Lower leg skin (tissue), 4 donors: ENCODE results near the gene UGP2. TPM values are rescaled to one million over a fixed set of nuclear protein-coding genes. Genes with fewer than 3 reads are reported as not detected.

Experiments used
- DNase-seq, 2 donors: peaks; one replicate each; pipeline ENCODE4 v3.0.0-alpha.2; 2019; ENCODE audit warnings: low spot score in 2 of 2
- H3K4me3 ChIP-seq: fragments of 200-600 bp; sonication (generic); 2 replicates; pipeline ENCODE4 v1.5.1; 2017; ENCODE audit warnings: mild to moderate bottlenecking, low read depth; ENCODE audit not compliant: poor library complexity, severe bottlenecking
- POLR2A ChIP-seq, 2 donors: fragments of 450-650 bp; IDR thresholded peaks; one replicate each; pipeline ENCODE4 v1.6.1; 2016 to 2017; ENCODE audit warnings: antibody characterized with exemption in 2 of 2, mild to moderate bottlenecking in 1 of 2, moderate library complexity in 1 of 2
- WGBS, 2 donors: methylation state at CpG; one replicate each; pipeline ENCODE4 v1.1.5; 2018; 5-methylcytosine and 5-hydroxymethylcytosine counted together
- intact Hi-C: fragments of 100-400 bp; cut with DNase I; formaldehyde crosslinking; loops from one replicate; pipeline ENCODE4 v1.15.0; 2023; ENCODE audit warnings: low total_unique reads
- total RNA-seq, 4 donors: library from RNA; depleted of rRNA; stranded (reverse); fragments of >200 nt; gene quantifications; one replicate each; pipeline ENCODE4 v1.1.0, GENCODE V29; 2016
- TF ChIP-seq, protein P1 (sequence below), 3 donors: fragments of 450-650 bp; IDR thresholded peaks; one replicate each; pipeline ENCODE4 v1.5.1; 2016; ENCODE audit warnings: antibody characterized with exemption in 3 of 3, mild to moderate bottlenecking in 3 of 3, moderate library complexity in 2 of 3

Gene UGP2
- total RNA-seq, 4 donors from 2014 or later = 61.1 to 153 (median 92.7) TPM

DNA sequence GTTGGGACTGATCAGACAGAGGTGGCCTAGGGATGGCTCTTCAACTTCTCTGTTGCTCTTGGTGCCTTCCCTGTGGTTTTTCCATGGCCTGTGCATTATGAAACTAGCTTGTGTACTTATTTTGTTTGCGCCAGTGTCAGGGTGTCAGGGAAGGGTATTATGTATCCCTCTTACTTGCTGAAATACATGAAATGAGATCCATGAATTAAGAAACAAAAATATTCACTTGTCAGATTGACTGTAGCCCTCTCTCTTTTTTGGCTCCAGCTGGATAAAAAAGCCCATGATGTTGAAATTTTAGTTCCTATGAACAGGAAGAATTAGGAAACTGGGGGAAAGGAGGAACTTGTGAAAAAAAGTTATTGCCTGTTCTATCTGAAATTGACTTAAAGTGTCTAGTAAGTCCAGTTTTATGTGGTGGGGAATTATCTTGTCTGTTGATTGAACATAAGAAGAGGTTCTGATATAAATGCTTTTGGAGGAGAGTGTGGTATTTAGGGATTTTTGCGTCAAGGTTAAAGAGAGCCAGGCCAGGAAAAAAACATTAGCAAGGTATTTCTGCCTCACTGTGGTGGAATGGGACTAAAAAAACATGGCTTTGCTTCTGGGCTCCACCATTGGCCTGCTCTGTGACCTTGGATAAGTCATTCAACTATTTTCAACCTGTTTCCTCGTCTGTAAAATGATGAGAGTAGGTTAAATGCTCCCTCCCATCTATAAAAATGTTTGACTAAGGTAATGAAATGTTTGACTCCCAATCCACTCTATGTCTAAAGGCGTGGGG is 12.0 kb downstream of the UGP2 start:
- intact Hi-C loops = no loop called here
- WGBS, 2 donors = 87 to 91% methylated on average over 4 of the region's 4 CpGs
- TF ChIP-seq, protein P1, sequence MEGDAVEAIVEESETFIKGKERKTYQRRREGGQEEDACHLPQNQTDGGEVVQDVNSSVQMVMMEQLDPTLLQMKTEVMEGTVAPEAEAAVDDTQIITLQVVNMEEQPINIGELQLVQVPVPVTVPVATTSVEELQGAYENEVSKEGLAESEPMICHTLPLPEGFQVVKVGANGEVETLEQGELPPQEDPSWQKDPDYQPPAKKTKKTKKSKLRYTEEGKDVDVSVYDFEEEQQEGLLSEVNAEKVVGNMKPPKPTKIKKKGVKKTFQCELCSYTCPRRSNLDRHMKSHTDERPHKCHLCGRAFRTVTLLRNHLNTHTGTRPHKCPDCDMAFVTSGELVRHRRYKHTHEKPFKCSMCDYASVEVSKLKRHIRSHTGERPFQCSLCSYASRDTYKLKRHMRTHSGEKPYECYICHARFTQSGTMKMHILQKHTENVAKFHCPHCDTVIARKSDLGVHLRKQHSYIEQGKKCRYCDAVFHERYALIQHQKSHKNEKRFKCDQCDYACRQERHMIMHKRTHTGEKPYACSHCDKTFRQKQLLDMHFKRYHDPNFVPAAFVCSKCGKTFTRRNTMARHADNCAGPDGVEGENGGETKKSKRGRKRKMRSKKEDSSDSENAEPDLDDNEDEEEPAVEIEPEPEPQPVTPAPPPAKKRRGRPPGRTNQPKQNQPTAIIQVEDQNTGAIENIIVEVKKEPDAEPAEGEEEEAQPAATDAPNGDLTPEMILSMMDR (IDR thresholded peaks at IDR 0.05) = no peak
- no peak for TF ChIP-seq POLR2A (IDR thresholded peaks at IDR 0.05)
- no peak for DNase-seq
- H3K4me3 ChIP-seq = no peak overlapping the region

DNA sequence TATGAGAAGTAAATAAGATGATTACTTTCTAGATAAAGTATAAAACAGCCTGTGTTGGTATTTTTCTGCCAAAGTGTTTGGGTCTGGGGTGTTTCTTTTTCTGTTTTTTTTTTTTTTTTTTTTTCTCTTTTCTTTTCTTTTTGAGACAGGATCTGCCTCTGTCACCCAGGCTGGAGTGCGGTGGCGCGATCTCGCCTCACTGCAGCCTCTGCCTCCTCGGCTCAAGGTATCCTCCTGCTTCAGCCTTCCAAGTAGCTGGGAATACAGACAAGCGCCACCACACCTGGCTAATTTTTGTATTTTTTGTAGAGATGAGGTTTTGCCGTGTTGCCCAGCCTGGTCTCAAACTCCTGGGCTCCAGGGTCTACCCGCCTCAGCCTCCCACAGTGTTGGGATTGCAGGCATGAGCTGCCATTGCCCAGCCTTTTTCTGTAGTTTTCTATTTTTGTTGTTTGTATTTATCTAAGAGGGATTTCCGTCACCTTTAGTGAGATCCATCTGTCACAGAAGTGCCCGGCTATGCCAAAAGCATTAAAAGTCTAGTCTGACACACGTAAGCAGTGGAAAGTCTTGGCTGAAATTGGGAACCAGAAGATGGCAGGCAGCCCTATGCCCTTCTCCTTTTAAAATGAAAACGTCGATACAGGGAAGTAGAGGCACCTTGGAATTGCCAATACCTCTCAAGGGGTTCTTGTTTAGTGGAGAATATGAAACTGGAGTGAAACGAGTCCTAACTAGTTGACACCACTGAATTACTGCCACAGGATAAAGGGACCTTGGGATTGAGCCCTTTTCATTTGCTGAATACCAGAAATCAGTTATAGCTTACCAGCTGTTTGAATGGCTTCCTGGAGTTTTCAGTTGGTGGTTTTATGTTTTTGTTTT is 14.0 kb downstream of the UGP2 start:
- intact Hi-C loops = no loop called here
- H3K4me3 ChIP-seq = no peak overlapping the region
- no peak for DNase-seq
- no peak for TF ChIP-seq POLR2A (IDR thresholded peaks at IDR 0.05)
- TF ChIP-seq, protein P1 (IDR thresholded peaks at IDR 0.05) = no peak
- 78 to 83% methylated on average over 14 of the region's 14 CpGs for WGBS, 2 donors

DNA sequence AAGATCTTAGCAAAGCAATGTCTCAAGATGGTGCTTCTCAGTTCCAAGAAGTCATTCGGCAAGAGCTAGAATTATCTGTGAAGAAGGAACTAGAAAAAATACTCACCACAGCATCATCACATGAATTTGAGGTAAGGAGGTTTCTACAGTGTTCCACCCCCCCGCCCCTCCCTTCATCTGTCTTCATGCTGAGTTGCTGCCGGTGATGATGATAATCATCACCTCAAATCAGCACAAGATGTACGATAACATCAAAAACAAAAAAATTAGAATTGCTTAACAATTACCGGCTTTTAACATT is 14.6 kb downstream of the UGP2 start:
- no peak overlapping the region for H3K4me3 ChIP-seq
- WGBS, 2 donors = 43 to 52% methylated on average over 5 of the region's 5 CpGs
- no peak for DNase-seq
- intact Hi-C loops = no loop called here
- TF ChIP-seq, protein P1 (IDR thresholded peaks at IDR 0.05) = no peak
- no peak for TF ChIP-seq POLR2A (IDR thresholded peaks at IDR 0.05)

DNA sequence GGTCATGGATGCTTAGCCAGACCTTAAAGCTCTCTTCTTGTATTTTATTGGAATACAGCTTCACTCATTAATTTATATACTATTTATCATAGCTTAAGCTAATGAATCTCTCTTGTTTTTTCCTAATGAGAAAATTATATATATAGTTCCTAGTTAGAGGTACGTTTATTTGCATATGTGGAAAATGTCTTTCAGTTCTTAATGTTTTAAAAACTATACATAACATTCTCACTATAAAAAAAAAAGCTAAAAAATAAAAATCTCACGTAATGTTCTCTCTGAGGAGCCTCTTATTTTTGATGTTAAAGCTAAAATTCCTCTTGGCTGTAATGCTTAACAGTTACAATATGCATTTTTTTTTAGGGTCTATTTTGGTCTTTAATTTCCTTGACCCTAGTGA is 16.6 kb downstream of the UGP2 start:
- intact Hi-C loops = no loop called here
- no peak for DNase-seq
- no peak for TF ChIP-seq POLR2A (IDR thresholded peaks at IDR 0.05)
- TF ChIP-seq, protein P1 (IDR thresholded peaks at IDR 0.05) = no peak
- WGBS, 2 donors = 93% methylated on average over 2 of the region's 2 CpGs
- H3K4me3 ChIP-seq = no peak overlapping the region

DNA sequence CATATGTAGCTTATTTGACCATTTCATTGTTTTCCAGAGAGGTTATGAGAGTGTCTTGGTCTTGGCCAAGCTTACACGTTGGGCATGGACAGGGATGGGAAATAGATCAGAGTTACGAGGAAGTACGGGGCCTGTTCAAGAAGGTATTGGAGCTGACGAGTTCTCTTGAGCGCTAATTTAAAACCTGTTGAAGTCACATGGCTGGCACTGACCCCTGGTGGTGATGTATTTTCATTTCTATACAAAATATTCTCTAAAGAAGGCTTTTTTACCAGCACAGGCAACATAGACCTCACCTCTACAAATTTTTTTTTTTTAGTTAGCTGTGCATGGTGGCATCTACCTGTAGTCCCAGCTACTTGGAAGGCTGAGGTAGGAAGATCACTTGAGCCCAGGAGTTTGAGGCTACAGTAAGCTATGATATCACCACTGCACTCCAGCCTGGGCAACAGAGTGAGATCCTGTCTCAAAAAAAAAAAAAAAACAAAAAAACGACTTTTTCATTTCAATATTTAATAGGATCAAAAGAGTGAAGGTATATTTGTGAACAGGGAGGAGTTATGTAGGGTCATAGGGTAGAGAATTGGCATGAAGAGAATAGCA is 19.6 kb downstream of the UGP2 start:
- H3K4me3 ChIP-seq = no peak overlapping the region
- intact Hi-C loops = loop anchor here (10.0 kb wide), 1 partner anchor 167 kb away; no protein-coding TSS in a partner anchor
- 16 to 24% methylated on average over 6 of the region's 6 CpGs for WGBS, 2 donors
- DNase-seq = peak in 1 of 2 donors; percentile 55
- TF ChIP-seq, protein P1 (IDR thresholded peaks at IDR 0.05) = no peak
- TF ChIP-seq POLR2A (IDR thresholded peaks at IDR 0.05) = no peak
